ENCODE measurements around the gene MICB.
A peak's percentile ranks its signal among the peaks of the same experiment; 100 is the strongest.

MICB gene

DNA sequence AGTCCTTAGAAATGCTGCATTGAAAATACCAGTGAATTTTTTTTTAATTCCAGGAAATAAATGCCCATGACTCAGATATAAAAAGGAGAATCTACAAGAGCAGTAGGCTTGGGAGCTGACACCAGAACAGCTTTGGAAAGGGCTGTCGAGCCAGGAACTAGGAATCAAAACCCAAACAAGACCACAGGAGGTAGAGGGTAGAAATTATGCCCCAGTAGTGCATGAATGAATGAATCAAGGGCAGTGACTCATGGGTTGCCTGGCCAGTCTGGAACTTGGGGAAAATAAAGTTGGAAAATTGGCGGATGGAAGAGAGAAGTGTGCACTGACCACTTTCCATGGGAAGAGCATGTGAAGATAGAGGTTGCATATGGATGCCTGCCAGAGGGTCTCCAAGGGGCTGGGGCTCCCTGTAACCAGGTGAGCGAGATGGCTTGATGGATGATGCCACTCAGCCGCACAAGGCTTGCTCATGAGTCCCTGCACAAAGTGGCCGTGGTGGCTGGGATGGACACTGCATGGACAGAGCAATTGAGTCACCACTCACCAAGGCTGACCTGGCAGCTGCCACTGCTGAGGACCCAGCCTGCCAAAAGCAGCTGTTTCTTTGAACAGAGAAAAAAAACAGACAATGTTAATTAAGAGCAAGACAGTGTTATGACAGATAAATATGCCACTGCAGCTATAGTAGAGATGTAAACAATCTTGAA, 15.7 kb downstream of the MICB start:
- DNase-seq: no peak

DNA sequence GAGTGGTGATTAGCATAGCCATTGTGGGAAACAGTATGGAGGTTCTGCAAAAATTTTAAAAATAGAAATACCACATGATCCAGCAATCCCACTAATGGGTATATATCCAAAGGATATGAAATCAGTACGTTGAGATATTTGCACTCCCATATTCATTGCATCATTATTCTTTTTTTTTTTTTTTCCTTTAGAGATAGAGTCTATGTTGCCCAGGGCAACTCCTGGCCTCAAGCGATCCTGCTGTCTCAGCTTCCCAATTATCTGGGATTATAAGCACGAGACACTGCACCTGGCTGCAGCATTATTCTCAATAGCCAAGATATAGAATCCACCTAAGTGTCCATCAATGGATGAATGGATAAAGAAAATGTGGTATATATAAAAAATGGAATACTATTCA, 23.9 kb downstream of the MICB start:
- no peak for DNase-seq

DNA sequence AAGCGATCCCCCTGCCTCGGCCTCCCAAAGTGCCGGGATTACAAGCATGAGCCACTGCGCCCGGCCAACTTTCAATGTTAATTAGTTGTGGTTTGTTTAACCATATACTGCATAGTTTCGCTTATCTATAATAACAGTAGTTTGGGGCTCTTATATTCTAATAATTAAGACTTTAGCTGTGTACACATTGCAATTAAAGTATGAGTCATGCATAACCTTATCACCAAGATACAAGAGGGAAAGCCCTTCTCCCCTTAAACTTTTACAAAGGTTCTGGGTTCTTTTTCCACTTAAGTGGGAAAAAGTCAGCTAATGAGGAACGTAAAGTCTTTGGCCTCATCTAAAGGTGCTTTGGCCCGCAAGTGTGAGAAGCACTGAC, 27.6 kb downstream of the MICB start:
- no peak for DNase-seq

DNA sequence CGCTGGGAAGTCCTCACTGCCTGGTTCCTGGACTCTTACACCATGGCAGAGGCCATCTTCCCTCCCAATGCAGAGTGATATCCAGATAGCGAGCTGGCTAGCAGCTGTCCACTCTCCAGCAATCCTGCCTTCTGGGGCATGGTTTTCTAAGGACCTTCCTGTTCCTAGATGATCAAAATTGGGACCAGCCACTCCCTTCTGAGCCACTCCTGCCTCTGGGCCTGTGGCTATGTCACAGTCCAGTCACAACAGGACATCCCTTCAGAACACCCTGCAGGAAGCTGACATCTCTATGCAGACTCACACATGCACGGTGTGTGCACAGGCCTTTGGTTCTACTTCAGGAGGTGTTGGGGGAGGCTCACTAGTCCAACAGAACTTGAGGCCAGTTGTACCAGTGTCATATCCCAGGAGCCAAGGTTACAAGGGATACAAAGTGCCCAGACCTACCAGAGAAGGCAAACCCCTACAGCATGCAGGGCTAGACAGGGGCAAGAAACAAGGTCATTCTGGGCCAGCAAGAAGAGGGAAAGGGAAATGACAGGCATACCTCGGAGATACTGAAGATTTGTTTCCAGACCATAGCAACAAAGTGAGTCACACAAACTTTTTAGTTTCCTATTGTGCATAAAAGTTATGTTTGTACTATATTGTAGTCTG, 28.1 kb downstream of the MICB start:
- no peak for DNase-seq

DNA sequence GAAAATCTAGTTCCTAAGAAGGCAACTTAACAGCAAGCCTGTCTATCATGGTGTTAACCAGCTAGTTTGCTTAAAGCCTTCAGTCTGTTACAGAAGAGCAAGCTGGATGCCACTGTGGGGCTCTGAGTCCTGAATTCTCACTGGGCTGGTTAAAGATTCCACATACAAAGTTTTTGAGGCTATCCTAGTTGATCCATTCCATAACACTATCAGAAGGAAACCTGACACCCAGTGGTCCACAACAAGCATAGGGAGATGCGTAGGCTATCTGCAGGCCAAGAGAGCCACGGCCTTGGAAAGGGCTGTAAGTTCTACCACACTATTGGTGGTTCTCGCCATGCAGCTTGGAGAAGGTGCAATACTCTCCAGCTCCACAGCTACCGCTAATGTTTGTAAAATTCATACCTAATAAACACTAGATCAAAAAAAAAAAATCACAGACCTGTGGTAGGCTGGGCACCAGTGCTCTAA, 30.4 kb downstream of the MICB start:
- DNase-seq: no peak

DNA sequence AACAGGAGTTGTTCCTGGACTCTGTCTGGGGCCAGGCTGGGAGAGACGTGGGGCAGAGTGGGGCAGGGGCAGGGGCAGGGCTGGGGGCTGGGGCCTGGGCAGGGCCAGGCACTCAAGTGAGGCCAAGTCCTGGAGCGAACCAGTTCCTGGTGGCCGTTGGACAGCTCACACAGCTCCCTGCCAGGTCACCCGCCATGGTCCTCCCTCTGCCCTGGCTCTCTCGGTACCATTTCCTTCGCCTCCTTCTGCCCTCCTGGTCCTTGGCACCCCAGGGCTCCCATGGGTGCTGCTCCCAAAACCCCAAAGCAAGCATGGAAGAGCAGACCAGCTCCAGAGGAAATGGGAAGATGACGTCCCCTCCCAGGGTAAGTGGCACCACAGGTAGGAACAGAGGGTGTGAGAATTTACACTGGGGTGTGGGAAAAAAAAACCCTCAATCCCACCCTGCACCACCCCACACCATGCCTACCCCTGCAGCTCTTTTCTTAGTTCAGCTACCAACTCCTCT, 30.9 kb downstream of the MICB start, which contains the start of gene MCCD1:
MCCD1 (plus strand) TSS at position 142 of the 508 bp plus-strand sequence; CDS start at position 195, 53 bp downstream.
- DNase-seq: no peak

DNA sequence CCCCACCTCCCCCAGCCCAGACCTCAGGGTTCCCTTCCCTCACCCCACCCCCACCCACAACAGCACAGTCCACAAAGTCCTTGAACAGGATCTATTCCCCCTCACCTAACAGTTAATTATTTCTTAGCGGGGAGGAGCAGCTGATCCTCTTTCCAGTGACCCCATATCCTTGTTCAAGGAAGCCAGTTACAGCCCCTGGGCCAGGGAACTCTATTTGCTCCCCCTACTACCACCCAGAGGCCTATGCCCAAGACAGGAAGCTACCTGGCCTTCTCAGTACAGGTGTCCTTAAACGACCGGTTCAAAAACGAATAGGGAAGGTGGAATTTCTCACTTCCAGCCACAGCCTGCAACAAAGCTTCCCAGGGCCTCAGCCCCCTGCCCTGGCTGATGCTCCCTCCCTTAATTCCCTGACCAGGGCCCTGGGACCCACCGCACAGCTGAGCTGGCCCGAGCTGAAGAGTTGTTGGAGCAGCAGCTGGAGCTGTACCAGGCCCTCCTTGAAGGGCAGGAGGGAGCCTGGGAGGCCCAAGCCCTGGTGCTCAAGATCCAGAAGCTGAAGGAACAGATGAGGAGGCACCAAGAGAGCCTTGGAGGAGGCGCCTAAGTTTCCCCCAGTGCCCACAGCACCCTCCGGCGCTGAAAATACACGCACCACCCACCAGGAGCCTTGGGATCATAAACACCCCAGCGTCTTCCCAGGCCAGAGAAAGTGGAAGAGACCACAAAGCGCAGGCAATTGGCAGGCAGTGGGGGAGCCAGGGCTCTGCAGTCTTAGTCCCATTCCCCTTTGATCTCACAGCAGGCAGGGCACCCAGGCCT, 31.6 kb downstream of the MICB start:
- DNase-seq: no peak

DNA sequence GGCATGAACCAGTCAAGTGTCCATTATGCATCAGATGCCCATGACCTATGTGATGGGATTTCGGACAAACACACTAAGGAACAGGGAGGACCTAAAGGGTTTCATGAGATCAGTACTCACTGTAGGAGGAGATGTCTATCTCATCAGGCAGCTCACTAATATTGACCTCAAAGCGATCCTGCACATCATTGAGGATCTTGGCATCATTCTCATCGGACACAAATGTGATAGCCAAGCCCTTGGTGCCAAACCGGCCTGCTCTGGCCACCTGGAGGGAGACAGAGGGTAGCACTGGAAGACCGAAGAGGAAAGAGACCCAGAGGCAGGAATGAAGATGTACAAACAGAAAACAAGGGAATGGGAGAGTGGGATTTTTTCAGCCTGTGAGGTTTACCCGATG, 32.7 kb downstream of the MICB start:
- no peak for DNase-seq

DNA sequence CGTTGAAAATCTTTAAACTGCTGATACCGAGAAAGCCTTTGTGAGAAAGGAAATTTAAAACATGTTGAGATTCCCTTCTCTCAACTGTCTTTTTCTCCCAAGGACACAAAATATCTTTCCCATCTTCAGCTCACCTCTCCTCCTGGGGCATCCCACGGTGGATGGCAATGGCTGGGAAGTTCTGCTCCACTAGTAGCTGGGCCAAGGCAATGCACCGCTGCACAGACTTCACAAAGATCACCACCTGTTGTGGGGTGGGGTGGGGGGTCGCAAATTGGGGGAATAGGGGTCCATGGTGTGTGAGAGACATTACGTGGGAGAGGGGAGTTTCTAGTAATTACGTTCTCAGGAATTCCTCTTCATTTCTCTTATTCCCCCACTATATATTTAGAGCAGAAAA, 33.2 kb downstream of the MICB start:
- no peak for DNase-seq

DNA sequence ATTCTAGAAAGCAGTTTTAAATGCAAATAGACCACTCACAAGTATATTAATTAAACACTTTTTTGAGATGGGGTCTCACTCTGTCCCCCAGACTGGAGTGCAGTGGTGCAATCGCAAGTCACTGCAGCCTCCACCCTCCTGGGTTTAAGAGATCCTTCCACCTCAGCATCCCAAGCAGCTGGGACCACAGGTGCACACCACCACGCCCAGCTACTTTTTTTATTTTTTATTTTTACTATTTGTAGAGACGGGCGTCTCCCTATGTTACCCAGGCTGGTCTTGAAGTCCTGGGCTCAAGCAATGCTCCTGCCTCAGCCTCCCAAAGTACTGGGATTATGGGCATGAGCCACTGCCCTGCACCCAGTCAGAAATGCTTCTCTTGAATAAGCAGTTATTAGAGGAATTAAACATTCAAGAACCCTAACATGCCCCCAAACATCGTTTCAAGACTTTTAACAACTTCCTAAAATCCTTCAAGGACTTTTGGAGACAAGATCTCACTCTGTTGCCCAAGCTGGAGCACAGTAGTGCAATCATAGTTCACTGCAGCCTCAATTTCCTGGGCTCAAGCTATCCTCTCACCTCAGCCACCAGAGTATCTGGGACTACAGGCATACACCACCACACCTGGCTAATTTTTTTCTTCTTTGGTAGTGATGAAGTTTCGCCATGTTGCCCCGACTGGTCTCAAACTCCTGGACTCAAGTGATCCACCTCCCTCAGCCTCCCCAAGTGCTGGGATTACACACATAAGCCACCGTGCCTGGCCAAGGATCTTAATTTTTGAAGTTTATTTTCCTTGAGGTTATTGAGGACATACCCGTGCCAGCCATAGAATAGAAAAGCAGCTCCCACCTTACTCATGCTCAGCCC, 34.1 kb downstream of the MICB start:
- DNase-seq: no peak

DNA sequence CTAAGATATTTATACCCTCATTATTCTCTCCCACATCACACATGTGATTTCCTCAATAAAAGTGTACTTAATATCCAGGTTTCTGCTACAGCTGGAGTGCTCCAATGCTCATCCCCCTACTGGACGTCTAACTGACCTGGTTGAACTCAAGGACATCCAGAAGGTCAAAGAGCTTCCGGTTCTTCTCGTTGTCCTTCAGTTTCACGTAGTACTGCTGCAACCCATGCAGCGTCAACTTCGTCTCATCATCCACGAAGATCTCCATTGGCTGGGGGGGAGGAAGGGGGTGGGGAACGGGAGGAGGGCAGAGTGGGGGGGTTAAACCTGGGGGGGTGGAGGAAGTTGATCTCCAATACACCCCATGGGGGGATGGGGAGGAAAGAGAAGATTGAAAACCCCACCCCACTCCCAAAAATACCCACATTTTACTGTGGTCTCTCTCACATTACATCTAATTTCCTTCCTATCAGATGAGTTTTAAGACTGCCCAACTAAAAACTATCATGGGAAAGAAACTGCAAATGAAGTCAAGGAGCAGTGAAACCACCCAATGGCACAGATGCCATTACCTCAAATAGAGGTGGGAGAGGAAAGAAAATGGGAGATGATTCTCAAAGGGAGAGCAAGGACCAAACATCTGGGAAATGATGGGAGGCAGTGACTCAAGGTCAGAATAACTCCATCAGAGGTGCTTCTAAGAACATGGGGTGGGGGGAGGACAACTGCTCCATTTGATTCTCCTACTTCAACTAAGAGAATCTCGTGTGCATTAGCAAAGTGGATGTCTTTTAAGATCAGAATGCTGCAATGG, 34.9 kb downstream of the MICB start:
- no peak for DNase-seq

DNA sequence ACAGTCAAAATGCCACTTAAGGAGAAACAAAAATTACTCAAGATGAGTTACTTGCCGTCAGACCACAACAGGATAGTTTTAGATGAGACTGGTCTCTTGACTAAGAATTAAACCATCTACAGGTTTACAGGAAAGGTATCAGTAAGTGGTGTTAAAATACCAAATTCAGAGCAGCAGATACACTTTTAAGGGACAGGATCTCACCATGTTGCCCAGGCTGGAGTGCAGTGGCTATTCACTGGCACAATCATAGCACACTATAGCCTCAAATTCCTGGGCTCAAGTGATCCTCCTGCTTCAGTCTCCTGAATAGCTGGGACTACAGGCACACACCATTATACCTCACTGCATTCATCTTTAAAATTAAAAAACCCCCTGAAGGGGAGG, 35.5 kb downstream of the MICB start:
- DNase-seq: no peak

DNA sequence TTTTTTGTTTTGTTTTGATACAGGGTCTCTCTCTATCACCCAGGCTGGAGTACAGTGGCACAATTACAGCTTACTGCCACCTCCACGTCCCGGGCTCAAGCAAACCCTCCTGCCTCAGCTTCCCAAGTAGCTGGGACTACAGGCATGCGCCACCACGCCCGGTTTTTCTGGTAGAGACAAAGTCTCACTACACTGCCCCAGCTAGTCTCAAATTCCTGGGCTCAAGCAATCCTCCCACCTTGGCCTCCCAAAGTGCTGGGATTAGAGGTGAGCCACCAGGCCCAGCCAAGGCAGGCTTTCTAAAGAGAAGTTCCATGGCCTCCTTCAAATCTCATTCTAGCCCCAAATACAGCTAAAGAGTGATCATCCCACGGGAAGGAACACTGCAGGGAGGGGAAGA, 36.1 kb downstream of the MICB start:
- DNase-seq: no peak

DNA sequence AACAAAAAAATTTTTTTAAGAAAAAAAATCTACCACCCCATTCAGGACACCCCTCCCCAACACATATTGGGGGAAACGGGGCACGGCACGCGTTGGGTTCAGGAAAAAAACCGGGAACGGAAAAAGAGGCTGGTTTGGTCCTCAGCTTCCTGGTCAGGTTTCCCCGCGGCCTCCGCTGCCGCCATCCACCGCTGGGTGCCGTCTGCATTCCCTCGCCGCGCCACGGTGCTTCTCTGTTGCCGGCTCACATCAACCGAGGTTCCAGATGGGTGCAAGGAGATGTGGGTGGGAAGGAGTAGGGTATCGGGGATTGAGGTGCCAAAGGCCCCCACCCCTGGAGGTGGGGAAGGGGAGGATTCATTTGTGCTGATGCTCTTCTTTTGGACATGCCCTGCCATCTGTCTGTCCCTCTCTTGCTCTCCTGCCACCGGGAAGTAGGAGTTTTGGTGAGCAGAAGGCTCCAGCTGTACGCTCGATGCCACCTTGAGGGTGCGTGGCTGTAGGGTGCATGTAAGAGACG, 36.6 kb downstream of the MICB start:
- DNase-seq: no peak

DNA sequence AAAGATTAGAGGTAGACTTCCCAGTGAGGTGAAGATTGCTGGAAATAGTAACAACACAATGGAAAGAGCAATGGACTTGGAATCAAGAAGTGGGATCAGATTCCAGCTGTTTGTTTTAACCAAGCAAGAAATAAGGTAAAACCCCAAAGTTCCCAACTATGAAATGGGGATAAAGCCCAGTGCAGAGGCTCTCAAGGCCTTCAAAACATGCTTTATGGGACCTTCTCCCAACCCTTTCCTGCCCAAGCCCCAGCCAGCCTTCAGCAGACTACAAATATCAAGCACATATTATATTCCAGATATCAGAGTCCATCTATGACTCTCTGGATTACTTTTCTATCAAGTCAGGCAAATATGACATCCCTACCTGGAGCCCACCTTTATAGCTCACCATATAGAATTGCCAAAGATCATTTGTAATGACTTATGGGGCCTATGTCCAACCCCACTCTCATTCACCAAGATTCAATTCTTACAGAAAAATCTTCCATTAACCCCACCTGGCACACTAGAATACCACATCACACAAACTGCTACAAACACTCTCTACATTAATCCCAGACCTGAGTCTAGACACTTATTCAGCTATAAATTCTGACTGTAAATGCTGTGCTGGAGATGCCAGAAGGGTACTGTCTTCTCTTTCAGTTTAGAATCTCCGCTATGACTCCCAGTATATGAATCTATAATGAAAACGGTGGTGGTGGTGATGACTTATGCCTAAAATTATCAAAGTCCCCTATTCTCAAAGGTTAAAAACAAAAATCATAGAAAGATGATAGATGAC, 37.8 kb downstream of the MICB start:
- no peak for DNase-seq

DNA sequence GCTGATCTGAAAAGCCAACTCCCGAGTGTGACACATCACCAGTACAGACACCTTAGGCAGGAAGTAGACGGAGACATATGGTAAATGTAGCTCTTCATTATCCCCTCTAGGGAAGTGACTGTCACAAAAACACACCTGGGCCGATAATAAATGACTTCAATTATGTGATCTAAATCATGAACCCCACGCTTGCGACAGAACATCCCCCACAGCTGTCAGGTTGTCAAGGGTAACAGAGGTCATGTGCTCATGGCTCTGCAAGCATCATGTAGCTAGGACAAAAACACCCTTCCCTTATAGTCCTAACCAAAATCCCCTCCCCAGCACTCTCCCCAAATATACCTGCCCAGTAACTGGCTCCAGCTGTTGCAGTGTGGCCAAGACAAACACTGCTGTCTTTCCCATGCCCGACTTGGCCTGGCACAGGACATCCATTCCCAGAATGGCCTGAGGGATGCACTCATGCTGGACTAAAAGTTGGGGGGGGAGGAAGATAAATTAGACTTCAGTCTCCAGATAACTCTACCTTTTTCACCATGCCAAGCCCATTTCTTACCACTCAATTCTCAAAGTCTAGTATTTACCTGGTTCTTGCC, 41.0 kb downstream of the MICB start:
- no peak for DNase-seq

DNA sequence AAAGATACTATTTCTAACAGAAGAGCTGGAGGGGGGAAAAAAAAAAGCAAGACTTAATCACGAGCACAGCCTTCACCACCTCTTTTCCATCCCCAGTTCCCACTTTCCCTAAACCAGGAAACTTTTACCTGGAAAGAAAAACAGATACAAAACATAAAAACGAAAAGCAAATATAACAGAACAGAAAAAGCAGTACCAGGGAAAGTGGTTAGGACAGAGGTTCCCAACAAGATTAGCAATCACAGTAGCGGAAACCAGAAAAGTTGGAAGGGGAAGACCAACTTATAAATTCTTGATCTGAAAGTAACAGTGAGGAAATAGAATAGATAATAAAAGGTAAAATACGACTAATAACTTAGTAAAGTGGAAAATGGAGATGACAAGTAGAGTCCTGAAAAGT, 42.7 kb downstream of the MICB start:
- no peak for DNase-seq

DNA sequence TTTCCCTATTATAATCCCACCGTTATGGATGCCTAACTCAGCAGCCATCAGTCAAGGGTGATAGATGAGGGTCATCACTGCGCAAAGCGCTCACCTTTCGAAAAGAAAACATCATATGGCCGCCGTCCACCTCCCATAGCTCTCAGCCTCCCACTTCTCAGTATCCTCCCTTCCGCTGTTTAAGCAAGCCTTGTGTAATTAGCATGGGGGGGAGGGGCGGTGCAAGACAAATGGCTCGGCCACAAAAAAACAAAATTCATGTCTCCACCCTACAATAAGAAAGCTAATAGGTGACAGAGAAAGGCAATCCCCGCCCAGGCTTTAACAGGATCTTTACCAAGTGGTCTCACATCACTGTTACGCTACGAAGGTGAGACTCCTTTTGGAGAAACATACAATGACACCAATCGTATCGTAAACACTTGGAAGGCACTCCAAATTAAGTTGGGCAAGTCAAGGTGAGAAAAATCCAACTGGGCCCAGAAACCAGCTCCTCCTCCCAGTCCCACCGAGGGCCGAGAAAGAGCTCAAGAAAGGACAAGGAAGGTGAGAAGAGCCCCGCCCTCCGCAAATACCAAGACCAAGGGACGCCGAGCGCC, 43.2 kb downstream of the MICB start:
- no peak for DNase-seq

DNA sequence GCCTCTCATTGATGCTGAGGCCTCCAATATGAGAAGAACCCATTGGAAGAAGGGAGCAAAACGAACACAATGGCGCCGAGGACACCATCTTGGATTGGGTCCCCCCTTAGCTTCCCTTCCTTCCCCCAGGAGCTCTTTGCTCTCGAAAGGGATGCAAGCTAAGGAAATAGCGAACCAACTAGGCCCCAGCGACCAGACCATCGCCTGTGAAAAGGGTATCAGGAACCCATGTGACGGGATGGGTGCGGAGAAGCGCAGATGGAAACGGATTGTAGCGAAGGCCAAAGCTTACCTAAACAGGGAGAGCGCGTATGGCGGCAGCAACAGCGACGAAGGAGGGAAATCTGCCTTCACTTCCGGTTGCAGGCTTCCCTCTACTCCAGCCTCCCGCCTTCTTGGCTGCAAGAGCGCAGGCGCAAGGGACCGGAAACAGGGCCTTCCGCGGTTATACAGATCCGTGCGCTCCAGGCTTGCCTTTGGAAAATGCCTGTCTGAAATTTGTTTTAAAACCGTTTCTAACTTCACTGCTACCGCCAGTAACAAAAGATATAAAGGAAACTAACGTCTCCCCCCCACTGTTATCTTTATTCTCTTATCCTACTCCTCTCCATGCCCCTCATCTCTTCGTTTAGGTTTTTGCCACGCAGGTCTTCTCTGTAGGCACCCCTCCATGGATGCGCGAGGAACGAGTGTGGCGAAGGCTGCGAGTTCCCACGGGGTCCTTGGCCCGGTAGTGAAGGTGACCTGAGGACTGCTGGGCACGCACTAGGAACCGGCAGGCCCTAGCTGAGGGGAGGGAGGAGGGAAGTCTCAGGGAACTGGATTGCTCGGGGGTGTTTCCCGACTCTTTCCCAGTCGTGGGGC, 43.9 kb downstream of the MICB start, which contains the start of gene DDX39B:
DDX39B (minus strand) TSS at position 346 of the 864 bp plus-strand sequence. CDS start 1,471 bp downstream, outside the sequence.
- peak; percentile 77 for DNase-seq
